H1 (cell line): ENCODE results near the gene RIN2. TPM values are rescaled to one million over a fixed set of nuclear protein-coding genes. Genes with fewer than 3 reads are reported as not detected.

Source experiments
- CTCF ChIA-PET: fragments of 300-600 bp; sonication (Branson Sonifier 250); formaldehyde crosslinking; loops from one replicate; lab custom pipeline; 2021; ENCODE audit not compliant: partially characterized antibody; lab: Charles Lee
- POLR2A ChIA-PET: fragments of 300-600 bp; sonication (Branson Sonifier 250); formaldehyde crosslinking; loops from one replicate; lab custom pipeline; 2021; ENCODE audit warnings: inconsistent platforms; ENCODE audit not compliant: partially characterized antibody; lab: Charles Lee
- DNase-seq, 2 experiments: peaks; one replicate each; pipeline versions ENCODE4 v3.0.0 to v3.0.0-alpha.2; 2010 to 2022; ENCODE audit warnings: low spot score in 2 of 2, low read depth in 1 of 2, mixed read lengths in 1 of 2
- FAIRE-seq: peaks from 2 replicates; lab custom pipeline; 2011; peaks lifted over from hg19 to GRCh38; lab: Jason Lieb, UNC
- H2AFZ ChIP-seq: 2 replicates; pipeline ENCODE4 v1.8.1; 2012; ENCODE audit warnings: low read length, inconsistent platforms
- H2AK5ac ChIP-seq: 2 replicates; pipeline ENCODE4 v1.6.1; 2013; ENCODE audit warnings: low read depth, low read length
- H2BK120ac ChIP-seq: replicated peaks from 2 replicates; pipeline ENCODE3; 2013; ENCODE audit warnings: low read depth, low read length, inconsistent platforms
- H2BK12ac ChIP-seq: 2 replicates; pipeline ENCODE4 v1.6.1; 2013; ENCODE audit warnings: low read depth, low read length
- H2BK15ac ChIP-seq: 2 replicates; pipeline ENCODE4 v1.6.1; 2013; ENCODE audit warnings: low read length
- H2BK20ac ChIP-seq: 2 replicates; pipeline ENCODE4 v1.6.1; 2013; ENCODE audit warnings: low read length
- H2BK5ac ChIP-seq: 2 replicates; pipeline ENCODE4 v1.6.1; 2013; ENCODE audit warnings: low read depth, low read length
- H3K14ac ChIP-seq: 2 replicates; pipeline ENCODE4 v1.6.1; 2013; ENCODE audit warnings: inconsistent platforms; ENCODE audit not compliant: insufficient read length
- H3K18ac ChIP-seq: 2 replicates; pipeline ENCODE4 v1.6.1; 2013; ENCODE audit warnings: low read length; ENCODE audit errors: extremely low read depth
- H3K23ac ChIP-seq: 2 replicates; pipeline ENCODE4 v1.6.1; 2013; ENCODE audit warnings: inconsistent platforms; ENCODE audit not compliant: insufficient read length
- H3K23me2 ChIP-seq: 2 replicates; pipeline ENCODE4 v1.6.1; 2013; ENCODE audit warnings: low read depth, low read length
- H3K27ac ChIP-seq: 2 replicates; pipeline ENCODE4 v1.6.1; 2011; ENCODE audit warnings: low read depth, low read length, inconsistent platforms
- H3K27me3 ChIP-seq, 4 experiments: replicated peaks in 1 of 4; 1 replicate in 1 of 4; 2 replicates in 3 of 4; pipeline versions ENCODE4 v1.6.1 to v1.8.1; 2011 to 2013; ENCODE audit warnings: low read length in 3 of 4, mild to moderate bottlenecking in 3 of 4, inconsistent platforms in 2 of 4, mixed read lengths in 2 of 4, moderate library complexity in 1 of 4; ENCODE audit not compliant: control insufficient read depth in 3 of 4, insufficient read depth in 3 of 4; ENCODE audit errors: extremely low read depth in 1 of 4
- H3K36me3 ChIP-seq, 4 experiments: 2 replicates each; pipeline versions ENCODE4 v1.6.1 to v1.8.1; 2011 to 2013; ENCODE audit warnings: mild to moderate bottlenecking in 4 of 4, low read length in 3 of 4, moderate library complexity in 2 of 4, control low read depth in 1 of 4, inconsistent platforms in 1 of 4; ENCODE audit not compliant: insufficient read depth in 4 of 4, control insufficient read depth in 2 of 4
- H3K4ac ChIP-seq: replicated peaks from 2 replicates; pipeline ENCODE3; 2013; ENCODE audit warnings: low read length, low read depth, mixed read lengths, inconsistent platforms; ENCODE audit not compliant: insufficient read length
- H3K4me1 ChIP-seq, 4 experiments: replicated peaks in 1 of 4; 1 replicate in 1 of 4; 2 replicates in 3 of 4; pipeline versions ENCODE4 v1.6.1 to v1.8.1; 2011 to 2013; ENCODE audit warnings: low read length in 3 of 4, inconsistent platforms in 2 of 4, mixed read lengths in 1 of 4; ENCODE audit not compliant: insufficient read depth in 4 of 4, control insufficient read depth in 3 of 4
- H3K4me2 ChIP-seq, 2 experiments: 2 replicates each; pipeline versions ENCODE4 v1.6.1 to v1.8.1; 2011 to 2013; ENCODE audit warnings: low read depth in 2 of 2, low read length in 2 of 2, control low read depth in 1 of 2, inconsistent platforms in 1 of 2, mild to moderate bottlenecking in 1 of 2; ENCODE audit not compliant: insufficient read depth in 1 of 2
- H3K4me3 ChIP-seq, 4 experiments: fragments of 200-600, 300-600 bp in 1 of 4; sonication (generic), shearing (Covaris generic), sonication (Bioruptor Twin) in 1 of 4; 2 replicates each; pipeline versions ENCODE4 v1.5.1 to v1.8.1; 2011 to 2016; ENCODE audit warnings: low read length in 4 of 4, low read depth in 3 of 4, control low read depth in 2 of 4, inconsistent platforms in 2 of 4, mild to moderate bottlenecking in 2 of 4, mixed read lengths in 1 of 4, moderate library complexity in 1 of 4; ENCODE audit not compliant: insufficient read depth in 2 of 4; ENCODE audit errors: extremely low read depth in 1 of 4
- H3K56ac ChIP-seq: replicated peaks from 2 replicates; pipeline ENCODE3; 2013; ENCODE audit warnings: low read depth, mild to moderate bottlenecking, mixed read lengths, low read length, inconsistent platforms; ENCODE audit not compliant: insufficient read length
- H3K79me1 ChIP-seq: 2 replicates; pipeline ENCODE4 v1.6.1; 2013; ENCODE audit warnings: low read depth, low read length, control low read depth
- H3K79me2 ChIP-seq, 2 experiments: 2 replicates each; pipeline versions ENCODE4 v1.6.1 to v1.8.1; 2012 to 2013; ENCODE audit warnings: low read length in 2 of 2, mild to moderate bottlenecking in 2 of 2, inconsistent platforms in 1 of 2; ENCODE audit not compliant: insufficient read depth in 2 of 2, control insufficient read depth in 1 of 2
- H3K9ac ChIP-seq, 4 experiments: replicated peaks in 1 of 4; 1 replicate in 1 of 4; 2 replicates in 3 of 4; pipeline versions ENCODE4 v1.6.1 to v1.8.1; 2011 to 2013; ENCODE audit warnings: low read depth in 3 of 4, low read length in 3 of 4, control low read depth in 2 of 4, mild to moderate bottlenecking in 2 of 4, moderate library complexity in 2 of 4, inconsistent platforms in 1 of 4; ENCODE audit errors: extremely low read depth in 1 of 4
- H3K9me3 ChIP-seq, 2 experiments: 2 replicates each; pipeline versions ENCODE4 v1.6.1 to v1.8.1; 2012 to 2013; ENCODE audit warnings: mild to moderate bottlenecking in 2 of 2, moderate library complexity in 2 of 2, control low read depth in 1 of 2, inconsistent platforms in 1 of 2, low read depth in 1 of 2, low read length in 1 of 2, mixed read lengths in 1 of 2; ENCODE audit not compliant: insufficient read depth in 2 of 2
- H4K20me1 ChIP-seq, 2 experiments: replicated peaks in 1 of 2; 2 replicates each; pipeline versions ENCODE3 to v1.8.1; 2011 to 2013; ENCODE audit warnings: inconsistent platforms in 2 of 2, low read length in 2 of 2, mild to moderate bottlenecking in 1 of 2; ENCODE audit not compliant: insufficient read depth in 2 of 2, control insufficient read depth in 1 of 2
- H4K5ac ChIP-seq: 2 replicates; pipeline ENCODE4 v1.6.1; 2013; ENCODE audit warnings: low read length, low read depth, mixed read lengths, inconsistent platforms; ENCODE audit not compliant: insufficient read length
- H4K8ac ChIP-seq: 2 replicates; pipeline ENCODE4 v1.8.0; 2013; ENCODE audit warnings: mild to moderate bottlenecking, moderate library complexity, low read length, inconsistent platforms; ENCODE audit not compliant: insufficient read depth; ENCODE audit errors: extremely low read depth
- H4K91ac ChIP-seq: replicated peaks from 2 replicates; pipeline ENCODE3; 2013; ENCODE audit warnings: low read length, mixed read lengths, inconsistent platforms; ENCODE audit not compliant: insufficient read length
- ATF2 ChIP-seq: IDR thresholded peaks from 2 replicates; pipeline ENCODE4 v1.6.1; 2012; ENCODE audit warnings: low read length, inconsistent platforms
- ATF3 ChIP-seq: IDR thresholded peaks from 2 replicates; pipeline ENCODE4 v1.6.1; 2011; ENCODE audit warnings: low read depth, mild to moderate bottlenecking, low read length; ENCODE audit not compliant: insufficient read depth
- CEBPB ChIP-seq: IDR thresholded peaks from 2 replicates; pipeline ENCODE4 v1.6.1; 2012; ENCODE audit warnings: low read depth, low read length
- GABPA ChIP-seq: IDR thresholded peaks from 2 replicates; pipeline ENCODE4 v1.6.1; 2011; ENCODE audit warnings: mild to moderate bottlenecking, low read length, moderate library complexity, borderline replicate concordance; ENCODE audit not compliant: insufficient read depth
- JUN ChIP-seq: IDR thresholded peaks from 2 replicates; pipeline ENCODE4 v1.6.1; 2011; ENCODE audit warnings: low read depth, mild to moderate bottlenecking, improper control_type of control experiment, low read length
- KDM4A ChIP-seq: IDR thresholded peaks from one replicate; pipeline ENCODE4 v1.7.1; 2012; ENCODE audit warnings: low read depth, mild to moderate bottlenecking, moderate library complexity, low read length, inconsistent platforms; ENCODE audit not compliant: severe bottlenecking
- NANOG ChIP-seq: IDR thresholded peaks from 2 replicates; pipeline ENCODE4 v1.6.1; 2011; ENCODE audit warnings: low read length, low read depth, mild to moderate bottlenecking, inconsistent platforms; ENCODE audit not compliant: insufficient read depth, poor library complexity, severe bottlenecking
- POLR2A ChIP-seq, 2 experiments: IDR thresholded peaks; 1 replicate in 1 of 2; 2 replicates in 1 of 2; pipeline ENCODE4 v1.6.1; 2011; ENCODE audit warnings: low read depth in 2 of 2, low read length in 2 of 2, mild to moderate bottlenecking in 2 of 2; ENCODE audit errors: control extremely low read depth in 1 of 2
- RBBP5 ChIP-seq: IDR thresholded peaks from 2 replicates; pipeline ENCODE4 v1.7.1; 2012; ENCODE audit warnings: low read depth, mild to moderate bottlenecking, inconsistent platforms, low read length, moderate library complexity, borderline replicate concordance
- RFX5 ChIP-seq: IDR thresholded peaks from 2 replicates; pipeline ENCODE4 v1.6.1; 2011; ENCODE audit warnings: low read depth, low read length, improper control_type of control experiment, borderline replicate concordance
- SIRT6 ChIP-seq: IDR thresholded peaks from one replicate; pipeline ENCODE4 v1.7.1; 2012; ENCODE audit warnings: low read length, inconsistent platforms
- SP2 ChIP-seq: IDR thresholded peaks from 2 replicates; pipeline ENCODE4 v1.6.1; 2012; ENCODE audit warnings: mild to moderate bottlenecking, low read length, inconsistent platforms
- TBP ChIP-seq: IDR thresholded peaks from 2 replicates; pipeline ENCODE4 v1.6.1; 2011; ENCODE audit warnings: low read depth, low read length, improper control_type of control experiment
- YY1 ChIP-seq: IDR thresholded peaks from 2 replicates; pipeline ENCODE4 v1.6.1; 2011; ENCODE audit warnings: low read depth, mild to moderate bottlenecking, low read length
- WGBS, 2 experiments: shearing (Covaris generic) in 1 of 2; methylation state at CpG; one replicate each; pipeline versions ENCODE4 v1.1.6 to v1.1.7; 2013 to 2015; ENCODE audit warnings: low lambda C conversion rate in 2 of 2, mixed read lengths in 2 of 2, inconsistent platforms in 1 of 2, low coverage in 1 of 2, missing lambda C conversion rate in 1 of 2; ENCODE audit not compliant: insufficient replicate concordance in 2 of 2, insufficient coverage in 1 of 2, insufficient read length in 1 of 2; ENCODE audit errors: extremely low coverage in 1 of 2, missing lambda C conversion rate in 1 of 2; 5-methylcytosine and 5-hydroxymethylcytosine counted together
- polyA plus RNA-seq, 7 experiments: library from polyadenylated mRNA; depleted of rRNA in 3 of 7; stranded (reverse) in 5 of 7; unstranded in 2 of 7; fragments of >200 nt in 5 of 7; fragments of 200-250 nt in 2 of 7; gene quantifications; 1 replicate in 5 of 7; 2 replicates in 1 of 7; 4 replicates in 1 of 7; pipeline versions ENCODE4 v1.2.1 to v1.2.3, GENCODE V29; 2011 to 2013; ENCODE audit warnings: missing spikeins in 2 of 7, mixed read lengths in 2 of 7
- total RNA-seq: library from RNA; stranded (reverse); fragmentation: NEBNext Ultra II Directional; extraction: Animal tissue kit (Norgen Biotek cat#: 25700); gene quantifications from 2 replicates; pipeline ENCODE4 v1.2.1, GENCODE V29; 2021

The RIN2 gene
- total and polyA plus RNA-seq, 2 of the 8 experiments (the other 6 are each of a cell fraction or from before 2014, with no cell fraction given) = 0.20 to 1.3 TPM

- Histone ChIP-seq H3K4me1 (no peaks in the 10 kb centered on the region), H3K23ac (no peak overlapping the region), H2BK20ac (no peak overlapping the region), H4K5ac (no peak overlapping the region), H3K56ac (no peak overlapping the region), H3K79me1 (no peaks in the 10 kb centered on the region), H4K20me1 (no peaks in the 10 kb centered on the region), H3K36me3 (no peaks in the 10 kb centered on the region), H3K9ac (no peak overlapping the region), H3K27ac (no peak overlapping the region), H2AFZ (no peak overlapping the region), H3K9me3 (no peaks in the 10 kb centered on the region), H3K14ac (no peak overlapping the region), H3K18ac (no peak overlapping the region), H3K27me3 (no peaks in the 10 kb centered on the region), H2BK15ac (no peak overlapping the region), H3K23me2 (no peaks in the 10 kb centered on the region), H2BK12ac (no peak overlapping the region), H3K4ac (no peak overlapping the region), H4K91ac (no peak overlapping the region), H3K79me2 (no peaks in the 10 kb centered on the region), H2BK120ac (no peak overlapping the region), H2BK5ac (no peak overlapping the region), H3K4me2 (no peak overlapping the region), H3K4me3 (no peak overlapping the region), H4K8ac (no peak overlapping the region), H2AK5ac (no peak overlapping the region)
- POLR2A ChIA-PET = no interaction called here
- DNase-seq (no peak), FAIRE-seq (no peak)
- CTCF ChIA-PET = no interaction called here
- WGBS, 2 experiments = 92% methylated on average over 7 of the region's 7 CpGs; no CpG with 5 or more reads in 1 of the 2 experiments
- TF ChIP-seq YY1 (no peak), GABPA (no peak), ATF3 (no peak), JUN (no peak), TBP (no peak), SIRT6 (no peak), CEBPB (no peak), KDM4A (no peak), POLR2A (IDR thresholded peaks at IDR 0.05; ENCODE audit: control extremely low read depth in 1 of 2, low read depth in 2 of 2, low read length in 2 of 2) (no peak), RBBP5 (no peak), RFX5 (no peak), ATF2 (no peak), SP2 (no peak), NANOG (no peak)
These were observed 27.4 kb upstream of the RIN2 start for GRCh38 chr20:19730706-19731105.
